Stimulated activated CD4-positive, alpha-beta T cell treated with anti-CD3 and anti-CD28 coated beads, Interleukin-15, amount 100 ng/mL, for 48 hours (primary cell): ENCODE measurements around the gene CDK11B.
"Not testable (repeated sequence)": the region's sequence is repeated elsewhere in the genome, so short reads cannot be mapped to it uniquely, and the experiment has no call there.

ENCODE experiments used
- DNase-seq, 2 donors: peaks; one replicate each; pipeline ENCODE4 v3.0.0-alpha.2; 2020; ENCODE audit warnings: low read depth in 2 of 2

Gene CDK11B

GRCh38 chr1:1599030-1599934 lies 59.5 kb downstream of the CDK11B start:
- DNase-seq = no peak

- DNase-seq = no peak
Measured at GRCh38 chr1:1598720-1599029, 60.1 kb downstream of the CDK11B start.

- no peak for DNase-seq
Measured at GRCh38 chr1:1598051-1598719, 60.6 kb downstream of the CDK11B start.

DNA sequence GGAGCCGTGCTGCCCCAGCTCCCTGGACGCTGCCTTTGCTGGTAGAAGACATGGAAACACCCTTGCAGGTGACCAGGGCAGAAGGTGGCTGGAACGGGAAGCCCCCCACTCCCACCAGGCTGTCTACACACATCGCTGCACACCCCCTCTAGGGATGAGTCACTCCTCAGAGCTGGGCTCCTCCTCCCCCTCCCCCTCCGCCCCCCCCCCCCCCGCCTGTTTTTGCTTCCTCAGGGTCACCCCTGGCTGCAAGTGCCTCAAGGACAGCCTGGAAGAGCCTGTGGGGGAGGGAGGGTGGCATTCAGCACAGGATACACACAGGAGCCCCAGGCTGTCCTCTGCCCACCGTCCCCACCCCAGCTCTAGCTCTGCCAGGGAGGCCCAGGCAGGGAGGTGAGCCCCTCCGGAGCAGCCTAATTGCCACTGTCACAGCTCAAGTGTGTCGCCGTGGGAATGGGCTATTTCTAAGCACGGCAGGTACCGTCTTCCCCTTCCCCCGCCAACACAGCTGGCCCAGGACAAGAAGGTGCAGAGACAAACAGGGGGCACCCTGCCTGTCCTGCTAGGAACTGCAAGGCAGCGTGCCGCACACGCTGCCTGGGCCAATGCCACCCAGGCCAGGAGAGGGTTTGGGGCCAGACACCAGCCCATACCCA lies 61.4 kb downstream of the CDK11B start:
- no peak for DNase-seq

- DNase-seq = no peak
Measured at GRCh38 chr1:1596493-1597274, 62.1 kb downstream of the CDK11B start.

GRCh38 chr1:1595341-1595740 lies 63.5 kb downstream of the CDK11B start:
- not testable (repeated sequence) for DNase-seq

DNA sequence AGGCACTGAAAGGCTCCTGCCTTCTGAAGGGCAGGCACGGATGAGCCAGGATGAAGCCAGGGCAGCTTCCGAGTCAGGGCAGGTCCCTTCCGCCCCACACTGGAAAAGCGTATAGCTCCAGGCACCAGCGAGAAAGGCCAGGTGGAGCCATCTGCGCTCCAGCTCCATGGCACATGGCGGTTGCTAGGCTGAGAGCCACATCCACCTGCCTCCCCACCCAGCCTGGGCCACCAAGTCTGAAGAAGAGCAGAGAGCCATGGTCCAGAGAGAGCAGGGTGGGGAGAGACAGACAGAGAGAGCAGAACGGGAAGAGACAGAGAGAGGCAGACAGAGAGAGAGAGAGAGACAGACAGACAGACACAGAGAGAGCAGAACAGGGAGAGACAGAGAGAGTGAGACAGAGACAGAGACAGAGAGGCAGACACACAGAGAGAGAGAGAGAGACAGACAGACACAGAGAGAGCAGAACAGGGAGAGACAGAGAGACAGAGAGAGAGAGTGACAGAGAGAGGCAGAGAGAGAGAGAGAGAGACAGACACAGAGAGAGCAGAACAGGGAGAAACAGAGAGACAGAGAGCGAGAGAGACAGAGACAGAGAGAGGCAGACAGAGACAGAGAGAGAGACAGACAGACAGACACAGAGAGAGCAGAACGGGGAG lies 64.1 kb downstream of the CDK11B start:
- DNase-seq = no peak

GRCh38 chr1:1593834-1594601 lies 64.8 kb downstream of the CDK11B start:
- no peak for DNase-seq

GRCh38 chr1:1591452-1591851 lies 67.4 kb downstream of the CDK11B start:
- DNase-seq = no peak
